ENCODE results near the gene TGFBR3.

The TGFBR3 gene

GRCh38 chr1:91754816-91755580 is 131.0 kb downstream of the TGFBR3 start:
- DNase-seq (ENCODE audit: low spot score), result no peak

GRCh38 chr1:91754348-91754747 is 131.6 kb downstream of the TGFBR3 start:
- DNase-seq (ENCODE audit: low spot score), result no peak

GRCh38 chr1:91753878-91754277 is 132.1 kb downstream of the TGFBR3 start:
- no peak for DNase-seq (ENCODE audit: low spot score)

GRCh38 chr1:91752324-91752723 is 133.6 kb downstream of the TGFBR3 start:
- no peak for DNase-seq (ENCODE audit: low spot score)

- no peak for DNase-seq (ENCODE audit: low spot score)
Observed at GRCh38 chr1:91751275-91751674, 134.7 kb downstream of the TGFBR3 start.

- DNase-seq (ENCODE audit: low spot score), result no peak
Observed at GRCh38 chr1:91750398-91750996, 135.5 kb downstream of the TGFBR3 start.

- no peak for DNase-seq (ENCODE audit: low spot score)
Observed at GRCh38 chr1:91749788-91750231, 136.1 kb downstream of the TGFBR3 start.

GRCh38 chr1:91747666-91748065 is 138.3 kb downstream of the TGFBR3 start:
- no peak for DNase-seq (ENCODE audit: low spot score)

GRCh38 chr1:91746728-91747338 is 139.1 kb downstream of the TGFBR3 start:
- DNase-seq (ENCODE audit: low spot score), result no peak

- DNase-seq (ENCODE audit: low spot score), result no peak
Observed at GRCh38 chr1:91745640-91746373, 140.1 kb downstream of the TGFBR3 start.

GRCh38 chr1:91744953-91745639 is 140.9 kb downstream of the TGFBR3 start:
- no peak for DNase-seq (ENCODE audit: low spot score)

GRCh38 chr1:91742848-91743292 is 143.1 kb downstream of the TGFBR3 start:
- DNase-seq (ENCODE audit: low spot score), result peak; percentile 23

GRCh38 chr1:91741906-91742305 is 144.0 kb downstream of the TGFBR3 start:
- DNase-seq (ENCODE audit: low spot score), result no peak

- no peak for DNase-seq (ENCODE audit: low spot score)
Observed at GRCh38 chr1:91741301-91741700, 144.7 kb downstream of the TGFBR3 start.

GRCh38 chr1:91737650-91738049 is 148.3 kb downstream of the TGFBR3 start:
- DNase-seq (ENCODE audit: low spot score), result no peak

GRCh38 chr1:91736715-91737615 is 149.0 kb downstream of the TGFBR3 start:
- peak; percentile 88 for DNase-seq (ENCODE audit: low spot score)

- no peak for DNase-seq (ENCODE audit: low spot score)
Observed at GRCh38 chr1:91736146-91736714, 149.7 kb downstream of the TGFBR3 start.

- no peak for DNase-seq (ENCODE audit: low spot score)
Observed at GRCh38 chr1:91735266-91735845, 150.6 kb downstream of the TGFBR3 start.

- DNase-seq (ENCODE audit: low spot score), result no peak
Observed at GRCh38 chr1:91734761-91735160, 151.2 kb downstream of the TGFBR3 start.

- no peak for DNase-seq (ENCODE audit: low spot score)
Observed at GRCh38 chr1:91733108-91733710, 152.7 kb downstream of the TGFBR3 start.
